AG04450 (cell line): ENCODE measurements around the gene MED29. TPM values are rescaled to one million over a fixed set of nuclear protein-coding genes. Genes with fewer than 3 reads are reported as not detected.

Source experiments
- CTCF ChIA-PET: fragments of 300-600, 350-600 bp; formaldehyde crosslinking; extraction: SDS; loops from one replicate; lab custom pipeline; 2022; ENCODE audit warnings: antibody characterized with exemption, inconsistent platforms; lab: Charles Lee
- POLR2A ChIA-PET: fragments of 350-600 bp; formaldehyde crosslinking; extraction: SDS; loops from one replicate; lab custom pipeline; 2021; ENCODE audit warnings: antibody characterized with exemption, inconsistent platforms; lab: Yijun Ruan, JAX
- DNase-seq: peaks from one replicate; pipeline ENCODE4 v3.0.0-alpha.2; 2011; ENCODE audit warnings: low read depth, low spot score
- H3K27ac ChIP-seq: one replicate; pipeline ENCODE4 v1.5.1; 2012; ENCODE audit warnings: low read depth, low read length, control low read depth
- H3K27me3 ChIP-seq: one replicate; pipeline ENCODE4 v1.6.0; 2012; ENCODE audit warnings: low read length; ENCODE audit not compliant: control insufficient read depth, insufficient read depth
- H3K4me3 ChIP-seq: 2 replicates; pipeline ENCODE4 v1.5.1; 2011; ENCODE audit warnings: mild to moderate bottlenecking, low read depth, low read length, control low read depth
- H3K9me3 ChIP-seq: 2 replicates; pipeline ENCODE4 v1.5.1; 2012; ENCODE audit warnings: low read length; ENCODE audit not compliant: control insufficient read depth, insufficient read depth
- CTCF ChIP-seq: IDR thresholded peaks from 2 replicates; pipeline ENCODE4 v1.5.1; 2011; ENCODE audit warnings: low read depth, low read length, control low read depth, inconsistent platforms
- polyA plus RNA-seq: library from polyadenylated mRNA; depleted of rRNA; stranded (reverse); fragments of >200 nt; gene quantifications from 2 replicates; pipeline ENCODE4 v1.2.3, GENCODE V29; 2011

MED29 gene
- polyA plus RNA-seq, 1 experiment, result 28.0 TPM

DNA sequence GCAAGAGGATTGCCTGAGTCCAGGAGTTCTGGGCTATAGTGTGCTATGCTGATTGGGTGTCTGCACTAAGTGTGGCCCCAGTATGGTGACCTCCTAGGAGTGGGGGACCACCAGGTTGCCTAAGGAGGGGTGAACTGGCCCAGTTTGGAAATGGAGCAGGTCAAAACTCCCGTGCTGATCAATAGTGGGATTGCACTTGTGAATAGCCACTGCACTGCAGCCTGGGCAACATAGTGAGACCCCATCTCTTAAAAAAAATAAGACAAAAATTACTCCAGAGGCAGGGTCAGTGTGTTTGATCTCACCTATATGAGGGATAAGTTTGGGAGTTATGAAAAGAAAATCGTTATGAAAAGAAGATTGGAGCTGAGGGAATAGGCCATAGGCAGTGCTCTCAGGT, 22.0 kb upstream of the MED29 start:
- no peak for TF ChIP-seq CTCF
- POLR2A ChIA-PET, result interaction anchor here (1.1 kb wide), 1 partner anchor 22 kb away, joined by 4 read pairs; the partner anchor contains the start of genes MED29 and PAF1
- no peak for DNase-seq
- Histone ChIP-seq H3K27ac (no peak overlapping the region), H3K27me3 (no peaks in the 10 kb centered on the region), H3K9me3 (no peaks in the 10 kb centered on the region), H3K4me3 (no peak overlapping the region)
- CTCF ChIA-PET, result interaction anchor here (1.1 kb wide), 1 partner anchor 29 kb away, joined by 4 read pairs; no protein-coding TSS in a partner anchor

GRCh38 chr19:39370735-39371134, 20.4 kb upstream of the MED29 start:
- no peaks in the 10 kb centered on the region for H3K9me3 ChIP-seq
- no peak overlapping the region for H3K4me3 ChIP-seq
- H3K27ac ChIP-seq, result no peak overlapping the region
- no peak for TF ChIP-seq CTCF
- POLR2A ChIA-PET, result no interaction called here
- CTCF ChIA-PET, result interaction anchor here (1.3 kb wide), 1 partner anchor 28 kb away, joined by 4 read pairs; the partner anchor contains the start of gene SAMD4B
- no peak for DNase-seq
- H3K27me3 ChIP-seq, result no peaks in the 10 kb centered on the region

GRCh38 chr19:39372047-39372802, 19.0 kb upstream of the MED29 start:
- Histone ChIP-seq H3K27me3 (no peaks in the 10 kb centered on the region), H3K4me3 (no peak overlapping the region), H3K9me3 (no peaks in the 10 kb centered on the region), H3K27ac (peak overlapping the region; percentile 99)
- CTCF ChIA-PET, result interaction anchor here (0.9 to 1.6 kb wide), 3 partner anchors 26 to 39 kb away, joined by 3 to 7 read pairs (median 5); partner anchors contain the start of gene SAMD4B
- TF ChIP-seq CTCF, result no peak
- POLR2A ChIA-PET, result interaction anchor here (1.0 to 2.0 kb wide), 3 partner anchors 16 to 63 kb away, joined by 4 to 11 read pairs (median 7); partner anchors contain the start of genes MED29, PAF1 and RPS16
- DNase-seq, result peak; percentile 79

DNA sequence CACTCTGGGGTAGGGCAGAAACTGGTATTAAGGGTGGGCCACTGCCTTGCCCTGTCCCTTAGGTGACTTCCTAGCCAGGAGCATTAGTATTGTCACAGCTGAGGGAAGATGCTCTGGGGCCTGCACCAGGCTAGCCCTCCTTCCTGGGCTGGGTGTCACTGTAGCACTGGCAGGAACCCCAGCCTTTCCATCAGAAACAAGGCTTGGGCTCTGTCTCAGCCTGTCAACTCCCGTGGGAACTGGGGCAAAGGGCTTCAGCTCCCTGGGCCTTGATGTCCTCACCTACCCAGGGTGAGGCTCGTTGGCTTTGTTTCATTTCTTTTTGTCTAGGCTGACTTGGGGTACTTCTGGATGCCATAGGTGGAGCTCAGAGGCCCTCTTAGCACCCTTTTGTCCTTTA, 18.2 kb upstream of the MED29 start:
- H3K27ac ChIP-seq, result peak overlapping the region; percentile 99
- DNase-seq, result no peak
- no peaks in the 10 kb centered on the region for H3K27me3 ChIP-seq
- no peak for TF ChIP-seq CTCF
- H3K4me3 ChIP-seq, result no peak overlapping the region
- H3K9me3 ChIP-seq, result no peaks in the 10 kb centered on the region
- ChIA-PET POLR2A (interaction anchor here (1.7 to 2.0 kb wide), 2 partner anchors 18 to 63 kb away, joined by 7 to 11 read pairs; partner anchors contain the start of genes MED29, PAF1 and RPS16), CTCF (interaction anchor here (1.0 to 1.6 kb wide), 3 partner anchors 25 to 38 kb away, joined by 3 to 5 read pairs (median 4); partner anchors contain the start of gene SAMD4B)

DNA sequence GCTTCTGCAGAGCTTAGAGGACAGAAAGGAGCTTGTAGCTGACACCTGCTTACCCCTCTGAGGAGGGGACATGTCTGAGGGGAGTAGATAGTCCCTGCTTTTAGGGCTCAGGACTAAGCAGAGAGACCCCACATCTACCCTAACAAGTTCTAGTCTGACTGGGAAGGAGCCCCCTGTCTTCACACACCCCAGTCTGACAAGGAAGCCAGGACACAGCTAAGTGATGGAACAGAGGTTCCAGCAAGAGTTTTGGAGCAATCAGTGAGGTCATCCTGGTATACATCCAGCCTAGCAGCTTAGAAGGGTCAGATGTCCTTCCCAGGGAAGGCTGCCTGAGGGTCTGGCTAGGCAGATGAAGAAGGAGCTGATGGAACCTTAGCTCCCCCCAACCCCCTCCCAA, 15.2 kb upstream of the MED29 start:
- CTCF ChIA-PET, result interaction anchor here (1.4 kb wide), 1 partner anchor 10 kb away, joined by 3 read pairs; no protein-coding TSS in a partner anchor
- POLR2A ChIA-PET, result no interaction called here
- H3K9me3 ChIP-seq, result no peaks in the 10 kb centered on the region
- H3K27me3 ChIP-seq, result no peaks in the 10 kb centered on the region
- DNase-seq, result no peak
- no peak overlapping the region for H3K4me3 ChIP-seq
- H3K27ac ChIP-seq, result no peak overlapping the region
- no peak for TF ChIP-seq CTCF
